Sigmoid colon (tissue), 7 donors: Measurements from ENCODE around the gene POLR1B. TPM values are rescaled to one million over a fixed set of nuclear protein-coding genes. Genes with fewer than 3 reads are reported as not detected.

Experiments used
- DNase-seq: peaks from one replicate; pipeline ENCODE4 v3.0.0-alpha.2; 2019
- H3K27ac ChIP-seq, 4 donors: fragments of 200-600 bp; sonication (generic); one replicate each; pipeline ENCODE4 v1.5.1; 2016 to 2019; ENCODE audit warnings: mild to moderate bottlenecking in 1 of 4
- H3K27me3 ChIP-seq, 3 donors: fragments of 200-600 bp; sonication (generic); one replicate each; pipeline ENCODE4 v1.5.1; 2019; ENCODE audit warnings: mild to moderate bottlenecking in 1 of 3
- H3K36me3 ChIP-seq, 4 donors: fragments of 200-600 bp; sonication (generic); one replicate each; pipeline ENCODE4 v1.5.1; 2016 to 2019
- H3K4me1 ChIP-seq, 4 donors: fragments of 200-600 bp; sonication (generic); one replicate each; pipeline ENCODE4 v1.5.1; 2017 to 2019
- H3K4me3 ChIP-seq, 4 donors: fragments of 200-600 bp; sonication (generic); one replicate each; pipeline ENCODE4 v1.5.1; 2017 to 2019; ENCODE audit warnings: mild to moderate bottlenecking in 2 of 4, moderate library complexity in 1 of 4
- H3K9me3 ChIP-seq, 4 donors: fragments of 200-600 bp in 3 of 4; sonication (generic) in 3 of 4; one replicate each; pipeline versions ENCODE4 v1.5.1 to v1.6.1; 2013 to 2019
- EP300 ChIP-seq, 4 donors: sonication (generic); formaldehyde crosslinking; IDR thresholded peaks; one replicate each; pipeline ENCODE4 v1.6.1; 2017; ENCODE audit warnings: antibody characterized with exemption in 4 of 4
- POLR2A ChIP-seq, 2 donors: fragments of 450-650 bp; IDR thresholded peaks; one replicate each; pipeline ENCODE4 v1.6.1; 2016; ENCODE audit warnings: antibody characterized with exemption in 2 of 2, mild to moderate bottlenecking in 2 of 2, moderate library complexity in 2 of 2
- POLR2AphosphoS5 ChIP-seq, 4 donors: sonication (generic); formaldehyde crosslinking; IDR thresholded peaks; one replicate each; pipeline ENCODE4 v1.6.1; 2017; ENCODE audit warnings: antibody characterized with exemption in 4 of 4
- WGBS, 2 donors: extraction: QIAGEN DNeasy Blood & Tissue Kit; methylation state at CpG; one replicate each; pipeline ENCODE4 v1.1.7; 2013; 5-methylcytosine and 5-hydroxymethylcytosine counted together
- intact Hi-C: fragments of 100-400 bp; cut with DNase I; formaldehyde crosslinking; loops from one replicate; pipeline ENCODE4 v1.15.1; 2023
- polyA plus RNA-seq, 3 donors: library from polyadenylated mRNA; stranded (reverse); fragments of 200-250 nt; gene quantifications; one replicate each; pipeline ENCODE4 v1.2.3, GENCODE V29; 2013
- total RNA-seq, 4 donors: library from RNA; depleted of rRNA; stranded (reverse); fragments of >200 nt; gene quantifications; one replicate each; pipeline ENCODE4 v1.1.0, GENCODE V29; 2016
- TF ChIP-seq, protein P1 (sequence below), 4 experiments: fragments of 450-650 bp in 3 of 4; fragments of 200-600 bp in 1 of 4; IDR thresholded peaks; one replicate each; pipeline ENCODE4 v1.5.1; 2016 to 2019; ENCODE audit warnings: antibody characterized with exemption in 4 of 4, mild to moderate bottlenecking in 3 of 4, moderate library complexity in 2 of 4
- donor health status: healthy with polysubstance abuse.
- donor health status: Bipolar disorder and iron deficiency.
- donor health status: healthy.

POLR1B gene, protein sequence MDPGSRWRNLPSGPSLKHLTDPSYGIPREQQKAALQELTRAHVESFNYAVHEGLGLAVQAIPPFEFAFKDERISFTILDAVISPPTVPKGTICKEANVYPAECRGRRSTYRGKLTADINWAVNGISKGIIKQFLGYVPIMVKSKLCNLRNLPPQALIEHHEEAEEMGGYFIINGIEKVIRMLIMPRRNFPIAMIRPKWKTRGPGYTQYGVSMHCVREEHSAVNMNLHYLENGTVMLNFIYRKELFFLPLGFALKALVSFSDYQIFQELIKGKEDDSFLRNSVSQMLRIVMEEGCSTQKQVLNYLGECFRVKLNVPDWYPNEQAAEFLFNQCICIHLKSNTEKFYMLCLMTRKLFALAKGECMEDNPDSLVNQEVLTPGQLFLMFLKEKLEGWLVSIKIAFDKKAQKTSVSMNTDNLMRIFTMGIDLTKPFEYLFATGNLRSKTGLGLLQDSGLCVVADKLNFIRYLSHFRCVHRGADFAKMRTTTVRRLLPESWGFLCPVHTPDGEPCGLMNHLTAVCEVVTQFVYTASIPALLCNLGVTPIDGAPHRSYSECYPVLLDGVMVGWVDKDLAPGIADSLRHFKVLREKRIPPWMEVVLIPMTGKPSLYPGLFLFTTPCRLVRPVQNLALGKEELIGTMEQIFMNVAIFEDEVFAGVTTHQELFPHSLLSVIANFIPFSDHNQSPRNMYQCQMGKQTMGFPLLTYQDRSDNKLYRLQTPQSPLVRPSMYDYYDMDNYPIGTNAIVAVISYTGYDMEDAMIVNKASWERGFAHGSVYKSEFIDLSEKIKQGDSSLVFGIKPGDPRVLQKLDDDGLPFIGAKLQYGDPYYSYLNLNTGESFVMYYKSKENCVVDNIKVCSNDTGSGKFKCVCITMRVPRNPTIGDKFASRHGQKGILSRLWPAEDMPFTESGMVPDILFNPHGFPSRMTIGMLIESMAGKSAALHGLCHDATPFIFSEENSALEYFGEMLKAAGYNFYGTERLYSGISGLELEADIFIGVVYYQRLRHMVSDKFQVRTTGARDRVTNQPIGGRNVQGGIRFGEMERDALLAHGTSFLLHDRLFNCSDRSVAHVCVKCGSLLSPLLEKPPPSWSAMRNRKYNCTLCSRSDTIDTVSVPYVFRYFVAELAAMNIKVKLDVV
- 1 to 10 TPM; 7.2 to 8.9 (median 8.2) TPM for total RNA-seq
- 1 to 10 TPM; 3.6 to 8.8 (median 3.7) TPM for polyA plus RNA-seq

DNA sequence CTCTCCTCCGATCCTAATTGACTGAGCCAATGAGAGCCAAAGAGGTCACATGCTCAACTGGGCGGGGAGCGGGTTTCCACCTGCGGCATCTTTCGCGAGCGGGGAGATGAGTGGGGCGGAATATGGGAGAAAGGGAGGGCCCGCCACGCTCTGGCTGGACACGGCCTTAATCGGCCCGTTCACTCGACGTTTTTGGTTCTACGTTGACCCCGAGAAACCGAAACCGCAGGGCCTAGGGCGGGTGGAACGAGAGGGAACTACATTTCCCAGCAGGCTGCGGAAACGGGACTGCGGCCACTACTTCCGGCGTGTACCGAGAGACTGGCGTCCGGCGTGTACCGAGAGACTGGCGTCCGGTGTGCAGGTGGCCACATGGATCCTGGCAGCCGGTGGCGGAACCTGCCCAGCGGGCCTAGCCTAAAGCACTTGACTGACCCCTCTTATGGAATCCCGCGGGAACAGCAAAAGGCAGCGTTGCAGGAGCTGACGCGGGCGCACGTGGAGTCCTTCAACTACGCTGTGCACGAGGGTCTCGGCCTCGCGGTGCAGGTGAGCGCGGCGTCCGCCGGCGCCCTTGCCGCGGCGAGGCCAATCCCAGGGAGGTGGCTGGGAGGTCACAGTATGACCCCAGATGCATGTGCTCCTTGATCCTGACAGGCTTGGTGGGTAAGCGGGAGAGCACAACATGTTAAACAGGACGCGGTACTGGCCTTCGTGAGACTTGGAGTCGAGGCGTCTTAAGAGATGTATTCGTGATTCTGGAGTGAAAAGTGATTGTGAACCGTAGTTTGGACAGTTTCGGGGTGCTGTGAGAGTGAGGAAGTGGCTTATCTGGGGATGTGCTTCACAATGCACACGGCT is at the start of gene POLR1B:
Gene POLR1B (plus strand): TSS at position 343 of the 861 bp plus-strand sequence. CDS start 30 bp downstream, at position 373.
- H3K27me3 ChIP-seq = no peaks in the 10 kb centered on the region
- peak; percentile 88 for DNase-seq
- H3K36me3 ChIP-seq = peaks cover 0 to 15% (median under 1%) of the 10 kb centered on the region in 4 donors
- H3K4me1 ChIP-seq = peaks cover 0 to 21% (median 16%) of the 10 kb centered on the region in 4 donors
- H3K4me3 ChIP-seq = peak within 1 kb of the TSS; percentile 61 to 96 (median 87)
- WGBS, 2 donors = 0% methylated on average over 67 of the region's 67 CpGs
- intact Hi-C loops = loop anchor here (1.0 kb wide), 2 partner anchors 41 to 60 kb away; partner anchors contain the start of gene TTL
- H3K9me3 ChIP-seq = no peaks in the 10 kb centered on the region
- TF ChIP-seq, protein P1, sequence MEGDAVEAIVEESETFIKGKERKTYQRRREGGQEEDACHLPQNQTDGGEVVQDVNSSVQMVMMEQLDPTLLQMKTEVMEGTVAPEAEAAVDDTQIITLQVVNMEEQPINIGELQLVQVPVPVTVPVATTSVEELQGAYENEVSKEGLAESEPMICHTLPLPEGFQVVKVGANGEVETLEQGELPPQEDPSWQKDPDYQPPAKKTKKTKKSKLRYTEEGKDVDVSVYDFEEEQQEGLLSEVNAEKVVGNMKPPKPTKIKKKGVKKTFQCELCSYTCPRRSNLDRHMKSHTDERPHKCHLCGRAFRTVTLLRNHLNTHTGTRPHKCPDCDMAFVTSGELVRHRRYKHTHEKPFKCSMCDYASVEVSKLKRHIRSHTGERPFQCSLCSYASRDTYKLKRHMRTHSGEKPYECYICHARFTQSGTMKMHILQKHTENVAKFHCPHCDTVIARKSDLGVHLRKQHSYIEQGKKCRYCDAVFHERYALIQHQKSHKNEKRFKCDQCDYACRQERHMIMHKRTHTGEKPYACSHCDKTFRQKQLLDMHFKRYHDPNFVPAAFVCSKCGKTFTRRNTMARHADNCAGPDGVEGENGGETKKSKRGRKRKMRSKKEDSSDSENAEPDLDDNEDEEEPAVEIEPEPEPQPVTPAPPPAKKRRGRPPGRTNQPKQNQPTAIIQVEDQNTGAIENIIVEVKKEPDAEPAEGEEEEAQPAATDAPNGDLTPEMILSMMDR (IDR thresholded peaks at IDR 0.05) = no peak
- peak in 3 of 4 donors; percentile 53 to 56 (median 55) for TF ChIP-seq POLR2AphosphoS5 (IDR thresholded peaks at IDR 0.05)
- H3K27ac ChIP-seq = peak within 1 kb of the TSS; percentile 88 to 93 (median 90)

DNA sequence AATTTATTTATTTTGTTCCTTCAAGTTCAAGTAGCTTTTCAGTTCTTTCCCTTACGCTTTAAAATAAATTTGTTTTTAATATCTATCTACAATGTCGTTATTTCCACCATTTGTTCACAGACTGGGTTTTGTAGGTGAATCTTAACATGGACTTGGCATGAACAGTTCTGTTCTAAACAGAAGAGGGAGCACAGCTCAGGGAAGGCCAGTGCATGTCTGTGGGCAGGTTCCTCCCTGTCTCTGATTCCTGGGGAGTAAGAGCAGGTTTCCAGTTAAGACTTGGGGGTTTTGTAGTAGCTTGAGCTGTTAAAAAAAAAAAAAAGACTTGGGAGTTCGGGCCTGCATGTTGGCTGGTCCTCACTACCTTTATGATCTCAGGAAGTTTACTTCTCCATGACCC is 49.2 kb upstream of the POLR1B start:
- no peak overlapping the region for H3K27ac ChIP-seq
- H3K9me3 ChIP-seq = no peaks in the 10 kb centered on the region
- TF ChIP-seq POLR2A (IDR thresholded peaks at IDR 0.05) = no peak
- TF ChIP-seq, protein P1 (IDR thresholded peaks at IDR 0.05) = no peak
- TF ChIP-seq POLR2AphosphoS5 (IDR thresholded peaks at IDR 0.05) = no peak
- no peak for TF ChIP-seq EP300 (IDR thresholded peaks at IDR 0.05)
- peaks cover 0 to under 1% (median 0%) of the 10 kb centered on the region in 4 donors for H3K4me1 ChIP-seq
- no peak overlapping the region for H3K4me3 ChIP-seq
- H3K27me3 ChIP-seq = no peaks in the 10 kb centered on the region
- WGBS, 2 donors = 84 to 86% methylated on average over 3 of the region's 3 CpGs
- peaks cover 0 to 13% (median 4%) of the 10 kb centered on the region in 4 donors for H3K36me3 ChIP-seq
- DNase-seq = no peak
- intact Hi-C loops = no loop called here

DNA sequence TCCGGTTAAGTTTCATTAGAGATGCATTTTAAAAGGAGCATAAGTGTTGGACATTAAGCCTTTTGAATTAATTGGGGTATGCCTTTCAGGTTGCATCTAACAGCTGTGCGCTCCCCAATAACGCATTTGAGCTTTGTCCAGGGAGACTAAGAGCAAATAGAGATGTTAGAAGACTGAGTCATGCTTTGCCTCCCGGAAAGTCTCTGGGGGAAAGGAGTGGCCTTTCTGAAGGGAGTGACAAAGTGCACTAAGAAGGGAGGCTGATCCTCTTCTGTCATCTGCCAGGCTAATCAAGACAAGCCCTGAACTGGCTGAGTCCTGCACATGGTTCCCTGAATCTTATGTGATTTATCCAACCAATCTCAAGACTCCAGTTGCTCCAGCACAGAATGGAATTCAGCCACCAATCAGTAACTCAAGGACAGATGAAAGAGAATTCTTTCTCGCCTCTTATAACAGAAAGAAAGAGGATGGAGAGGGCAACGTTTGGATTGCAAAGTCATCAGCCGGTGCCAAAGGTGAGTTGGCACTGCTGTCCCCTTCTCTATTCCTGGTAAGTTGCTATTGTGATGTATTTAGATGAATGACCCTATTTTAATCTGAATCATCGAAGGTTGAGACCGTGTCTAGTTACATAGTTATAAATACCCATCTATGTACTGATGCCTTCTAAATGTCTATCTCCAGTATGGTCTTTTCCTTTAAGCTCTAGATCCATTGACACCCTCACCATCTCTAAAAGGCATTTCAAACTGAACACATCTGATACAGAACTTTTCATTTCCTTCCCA is 48.2 kb upstream of the POLR1B start:
- Histone ChIP-seq H3K4me1 (no peaks in the 10 kb centered on the region), H3K4me3 (no peak overlapping the region), H3K36me3 (peaks cover 0 to 13% (median 4%) of the 10 kb centered on the region in 4 donors), H3K9me3 (no peaks in the 10 kb centered on the region), H3K27me3 (no peaks in the 10 kb centered on the region), H3K27ac (no peak overlapping the region)
- no peak for DNase-seq
- TF ChIP-seq, protein P1 (IDR thresholded peaks at IDR 0.05) = no peak
- TF ChIP-seq POLR2A (IDR thresholded peaks at IDR 0.05) (no peak), POLR2AphosphoS5 (IDR thresholded peaks at IDR 0.05) (no peak), EP300 (IDR thresholded peaks at IDR 0.05) (no peak)
- intact Hi-C loops = no loop called here
- 62 to 77% methylated on average over 9 of the region's 9 CpGs for whole genome bisulfite sequencing, 2 donors
